Esophagus squamous epithelium (tissue), 4 donors: ENCODE results near the gene FBH1.

Source experiments
- POLR2A ChIP-seq, 4 donors: fragments of 450-650 bp; IDR thresholded peaks; one replicate each; pipeline ENCODE4 v1.6.1; 2017; ENCODE audit warnings: antibody characterized with exemption in 4 of 4, mild to moderate bottlenecking in 4 of 4, moderate library complexity in 3 of 4
- TF ChIP-seq, protein P1 (sequence below), 6 experiments: fragments of 450-650 bp in 4 of 6; fragments of 200-600 bp in 2 of 6; sonication (generic) in 2 of 6; IDR thresholded peaks; one replicate each; pipeline ENCODE4 v1.5.1; 2016 to 2019; ENCODE audit warnings: antibody characterized with exemption in 6 of 6, mild to moderate bottlenecking in 4 of 6, moderate library complexity in 4 of 6

DNA sequence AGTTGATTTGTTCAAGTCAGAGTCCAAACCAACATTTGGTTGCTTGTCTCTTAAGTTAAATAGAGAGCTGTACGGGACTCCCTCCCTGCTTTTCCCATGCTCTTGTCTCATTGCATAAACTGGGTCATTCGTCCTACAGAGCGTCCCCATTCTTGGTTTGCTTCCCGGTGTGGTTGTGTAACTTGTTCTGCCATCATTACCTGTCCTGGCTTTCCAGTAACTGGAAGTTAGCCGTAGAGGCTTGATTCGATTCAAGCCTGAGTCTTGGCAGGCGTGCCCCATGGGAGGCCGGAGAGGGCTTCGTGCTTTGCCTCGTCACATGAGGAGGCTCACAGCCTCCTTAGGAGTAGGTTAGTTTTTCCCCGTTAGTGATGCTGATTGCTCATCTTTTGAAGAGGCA, 40.2 kb downstream of the FBH1 start:
- TF ChIP-seq, protein P1, sequence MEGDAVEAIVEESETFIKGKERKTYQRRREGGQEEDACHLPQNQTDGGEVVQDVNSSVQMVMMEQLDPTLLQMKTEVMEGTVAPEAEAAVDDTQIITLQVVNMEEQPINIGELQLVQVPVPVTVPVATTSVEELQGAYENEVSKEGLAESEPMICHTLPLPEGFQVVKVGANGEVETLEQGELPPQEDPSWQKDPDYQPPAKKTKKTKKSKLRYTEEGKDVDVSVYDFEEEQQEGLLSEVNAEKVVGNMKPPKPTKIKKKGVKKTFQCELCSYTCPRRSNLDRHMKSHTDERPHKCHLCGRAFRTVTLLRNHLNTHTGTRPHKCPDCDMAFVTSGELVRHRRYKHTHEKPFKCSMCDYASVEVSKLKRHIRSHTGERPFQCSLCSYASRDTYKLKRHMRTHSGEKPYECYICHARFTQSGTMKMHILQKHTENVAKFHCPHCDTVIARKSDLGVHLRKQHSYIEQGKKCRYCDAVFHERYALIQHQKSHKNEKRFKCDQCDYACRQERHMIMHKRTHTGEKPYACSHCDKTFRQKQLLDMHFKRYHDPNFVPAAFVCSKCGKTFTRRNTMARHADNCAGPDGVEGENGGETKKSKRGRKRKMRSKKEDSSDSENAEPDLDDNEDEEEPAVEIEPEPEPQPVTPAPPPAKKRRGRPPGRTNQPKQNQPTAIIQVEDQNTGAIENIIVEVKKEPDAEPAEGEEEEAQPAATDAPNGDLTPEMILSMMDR (IDR thresholded peaks at IDR 0.05), result no peak
- no peak for TF ChIP-seq POLR2A (IDR thresholded peaks at IDR 0.05)
